Tibial nerve (tissue), 4 donors: Measurements from ENCODE around the gene FAM83G. TPM values are rescaled to one million over a fixed set of nuclear protein-coding genes. Genes with fewer than 3 reads are reported as not detected.

Source experiments
- DNase-seq, 2 donors: peaks; one replicate each; pipeline ENCODE4 v3.0.0-alpha.2; 2019; ENCODE audit warnings: low spot score in 2 of 2
- H3K27ac ChIP-seq, 4 donors: fragments of 200-600 bp; sonication (generic) in 3 of 4; one replicate each; pipeline ENCODE4 v1.5.1; 2017 to 2019; ENCODE audit warnings: mild to moderate bottlenecking in 1 of 4
- H3K27me3 ChIP-seq, 2 donors: fragments of 200-600 bp; sonication (generic) in 1 of 2; one replicate each; pipeline versions ENCODE4 v1.5.1 to v1.6.0; 2017 to 2019
- H3K36me3 ChIP-seq, 3 donors: fragments of 200-600 bp; sonication (generic); one replicate each; pipeline ENCODE4 v1.5.1; 2018 to 2019
- H3K4me1 ChIP-seq, 4 donors: fragments of 200-600 bp; sonication (generic) in 3 of 4; one replicate each; pipeline ENCODE4 v1.5.1; 2017 to 2019
- H3K4me3 ChIP-seq, 4 donors: fragments of 200-600 bp; sonication (generic) in 3 of 4; one replicate each; pipeline ENCODE4 v1.5.1; 2017 to 2019; ENCODE audit warnings: mild to moderate bottlenecking in 1 of 4, moderate library complexity in 1 of 4
- H3K9me3 ChIP-seq, 4 donors: fragments of 200-600 bp; sonication (generic) in 3 of 4; one replicate each; pipeline ENCODE4 v1.5.1; 2017 to 2019
- EP300 ChIP-seq, 2 donors: sonication (generic); formaldehyde crosslinking; IDR thresholded peaks; one replicate each; pipeline ENCODE4 v1.6.1; 2017; ENCODE audit warnings: antibody characterized with exemption in 2 of 2, mild to moderate bottlenecking in 1 of 2
- POLR2A ChIP-seq, 2 donors: fragments of 450-650 bp; IDR thresholded peaks; one replicate each; pipeline ENCODE4 v1.6.1; 2017; ENCODE audit warnings: antibody characterized with exemption in 2 of 2, mild to moderate bottlenecking in 2 of 2, moderate library complexity in 2 of 2
- WGBS, 2 donors: methylation state at CpG; one replicate each; pipeline ENCODE4 v1.1.5; 2018; 5-methylcytosine and 5-hydroxymethylcytosine counted together
- total RNA-seq, 4 donors: library from RNA; depleted of rRNA; stranded (reverse); fragments of >200 nt; gene quantifications; one replicate each; pipeline ENCODE4 v1.1.0, GENCODE V29; 2016
- TF ChIP-seq, protein P1 (sequence below), 5 experiments: fragments of 200-600 bp in 3 of 5; fragments of 450-650 bp in 2 of 5; sonication (generic) in 3 of 5; IDR thresholded peaks; one replicate each; pipeline ENCODE4 v1.5.1; 2016 to 2019; ENCODE audit warnings: antibody characterized with exemption in 5 of 5, mild to moderate bottlenecking in 3 of 5, moderate library complexity in 2 of 5

The FAM83G gene
- total RNA-seq, 4 donors from 2014 or later = 1.3 to 11.8 (median 3.8) TPM

DNA sequence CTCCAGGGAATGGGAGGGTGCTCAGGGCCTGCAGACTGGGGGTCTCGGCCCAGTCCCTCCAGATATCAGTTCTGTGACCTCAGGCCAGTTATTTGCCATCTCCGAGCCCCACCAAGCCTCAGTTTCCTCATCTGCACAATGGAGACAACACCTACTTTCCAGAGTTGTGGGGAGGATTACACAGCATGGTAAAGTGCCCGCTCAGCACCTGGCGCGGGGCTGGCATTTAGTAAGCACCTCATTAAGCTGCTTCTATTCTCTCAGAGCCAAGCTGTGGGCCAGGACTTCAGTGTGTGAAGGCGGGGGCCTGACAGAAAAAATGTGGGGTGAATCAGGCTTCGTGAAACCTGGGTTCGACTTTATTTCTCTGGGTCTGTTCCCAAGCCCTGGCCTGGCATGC is 5.2 kb downstream of the FAM83G start:
- Histone ChIP-seq H3K27me3 (peaks cover 0 to 9% of the 10 kb centered on the region in 2 donors), H3K4me3 (no peak overlapping the region), H3K36me3 (no peaks in the 10 kb centered on the region), H3K9me3 (peaks cover 0 to 23% (median 0%) of the 10 kb centered on the region in 4 donors), H3K27ac (no peak overlapping the region), H3K4me1 (peaks cover 0 to 11% (median 5%) of the 10 kb centered on the region in 4 donors)
- no peak for DNase-seq
- 89 to 96% methylated on average over 8 of the region's 8 CpGs for WGBS, 2 donors
- TF ChIP-seq POLR2A (IDR thresholded peaks at IDR 0.05) (no peak), EP300 (IDR thresholded peaks at IDR 0.05) (no peak)
- TF ChIP-seq, protein P1, sequence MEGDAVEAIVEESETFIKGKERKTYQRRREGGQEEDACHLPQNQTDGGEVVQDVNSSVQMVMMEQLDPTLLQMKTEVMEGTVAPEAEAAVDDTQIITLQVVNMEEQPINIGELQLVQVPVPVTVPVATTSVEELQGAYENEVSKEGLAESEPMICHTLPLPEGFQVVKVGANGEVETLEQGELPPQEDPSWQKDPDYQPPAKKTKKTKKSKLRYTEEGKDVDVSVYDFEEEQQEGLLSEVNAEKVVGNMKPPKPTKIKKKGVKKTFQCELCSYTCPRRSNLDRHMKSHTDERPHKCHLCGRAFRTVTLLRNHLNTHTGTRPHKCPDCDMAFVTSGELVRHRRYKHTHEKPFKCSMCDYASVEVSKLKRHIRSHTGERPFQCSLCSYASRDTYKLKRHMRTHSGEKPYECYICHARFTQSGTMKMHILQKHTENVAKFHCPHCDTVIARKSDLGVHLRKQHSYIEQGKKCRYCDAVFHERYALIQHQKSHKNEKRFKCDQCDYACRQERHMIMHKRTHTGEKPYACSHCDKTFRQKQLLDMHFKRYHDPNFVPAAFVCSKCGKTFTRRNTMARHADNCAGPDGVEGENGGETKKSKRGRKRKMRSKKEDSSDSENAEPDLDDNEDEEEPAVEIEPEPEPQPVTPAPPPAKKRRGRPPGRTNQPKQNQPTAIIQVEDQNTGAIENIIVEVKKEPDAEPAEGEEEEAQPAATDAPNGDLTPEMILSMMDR (IDR thresholded peaks at IDR 0.05) = no peak

DNA sequence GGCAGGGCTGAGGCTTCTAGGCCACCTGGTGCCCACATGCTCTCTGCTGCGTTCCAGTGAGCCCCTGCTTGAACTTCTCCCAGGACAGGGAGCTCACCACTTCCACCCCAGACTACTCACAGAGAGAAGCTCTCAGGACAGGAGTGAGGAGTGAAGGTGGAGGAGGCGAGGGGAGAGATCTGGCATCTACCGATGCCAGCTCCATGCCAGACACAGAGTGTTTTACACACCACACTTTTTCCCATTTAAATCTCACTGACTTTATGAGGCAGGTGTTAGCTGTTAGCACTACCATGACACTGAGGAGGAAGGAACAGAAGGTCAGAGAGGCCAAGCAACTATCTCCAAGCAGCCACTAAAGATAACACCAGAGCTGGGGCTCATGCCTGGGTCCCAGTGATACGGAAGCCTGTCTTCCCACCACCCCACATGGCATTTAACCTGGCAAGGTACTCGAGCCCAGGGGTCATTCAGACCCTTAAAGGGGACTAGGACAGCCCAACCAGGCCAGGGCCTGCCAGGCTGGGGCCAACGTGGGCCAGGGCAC is 6.8 kb downstream of the FAM83G start:
- no peak for DNase-seq
- Histone ChIP-seq H3K36me3 (no peaks in the 10 kb centered on the region), H3K4me1 (peaks cover 0 to 7% (median 0%) of the 10 kb centered on the region in 4 donors), H3K27me3 (no peaks in the 10 kb centered on the region), H3K9me3 (peaks cover 0 to 26% (median 0%) of the 10 kb centered on the region in 4 donors), H3K27ac (no peak overlapping the region), H3K4me3 (no peak overlapping the region)
- WGBS, 2 donors = 82 to 84% methylated on average over 6 of the region's 6 CpGs
- TF ChIP-seq, protein P1 (IDR thresholded peaks at IDR 0.05) = no peak

- no peaks in the 10 kb centered on the region for H3K36me3 ChIP-seq
- no peaks in the 10 kb centered on the region for H3K27me3 ChIP-seq
- H3K9me3 ChIP-seq = peaks cover 0 to 26% (median 0%) of the 10 kb centered on the region in 4 donors
- DNase-seq = no peak
- peaks cover 0 to 5% (median 0%) of the 10 kb centered on the region in 4 donors for H3K4me1 ChIP-seq
- 95 to 100% methylated on average over 2 of the region's 2 CpGs for WGBS, 2 donors
- no peak overlapping the region for H3K4me3 ChIP-seq
- H3K27ac ChIP-seq = no peak overlapping the region
- TF ChIP-seq EP300 (IDR thresholded peaks at IDR 0.05) = no peak
Observed at GRCh38 chr17:18996458-18996857, 8.1 kb downstream of the FAM83G start.

- TF ChIP-seq POLR2A (IDR thresholded peaks at IDR 0.05) (no peak), EP300 (IDR thresholded peaks at IDR 0.05) (no peak)
- TF ChIP-seq, protein P1 (IDR thresholded peaks at IDR 0.05) = no peak
- H3K36me3 ChIP-seq = no peaks in the 10 kb centered on the region
- H3K27ac ChIP-seq = no peak overlapping the region
- no peak overlapping the region for H3K4me3 ChIP-seq
- H3K9me3 ChIP-seq = peaks cover 0 to 26% (median 0%) of the 10 kb centered on the region in 4 donors
- peaks cover 0 to 5% (median 0%) of the 10 kb centered on the region in 4 donors for H3K4me1 ChIP-seq
- no peaks in the 10 kb centered on the region for H3K27me3 ChIP-seq
- 77 to 79% methylated on average over 3 of the region's 3 CpGs for WGBS, 2 donors
- DNase-seq = no peak
Observed at GRCh38 chr17:18995220-18995619, 9.3 kb downstream of the FAM83G start.

- H3K9me3 ChIP-seq = peaks cover 0 to 26% (median 0%) of the 10 kb centered on the region in 4 donors
- TF ChIP-seq EP300 (IDR thresholded peaks at IDR 0.05) = no peak
- no peak for TF ChIP-seq POLR2A (IDR thresholded peaks at IDR 0.05)
- TF ChIP-seq, protein P1 (IDR thresholded peaks at IDR 0.05) = no peak
- no peaks in the 10 kb centered on the region for H3K27me3 ChIP-seq
- DNase-seq = no peak
- no peak overlapping the region for H3K27ac ChIP-seq
- 44 to 46% methylated on average over 1 of the region's 1 CpG for WGBS, 2 donors
- peaks cover 0 to 5% (median 0%) of the 10 kb centered on the region in 4 donors for H3K4me1 ChIP-seq
- no peaks in the 10 kb centered on the region for H3K36me3 ChIP-seq
- H3K4me3 ChIP-seq = no peak overlapping the region
Observed at GRCh38 chr17:18994631-18995030, 9.9 kb downstream of the FAM83G start.
